Measurements from ENCODE around the gene FAM227B. TPM values are rescaled to one million over a fixed set of nuclear protein-coding genes. Genes with fewer than 3 reads are reported as not detected.
"Not testable (repeated sequence)": the region's sequence is repeated elsewhere in the genome, so short reads cannot be mapped to it uniquely, and the experiment has no call there.

FAM227B gene
- polyA plus RNA-seq, 1 donor = 8.4 TPM

DNA sequence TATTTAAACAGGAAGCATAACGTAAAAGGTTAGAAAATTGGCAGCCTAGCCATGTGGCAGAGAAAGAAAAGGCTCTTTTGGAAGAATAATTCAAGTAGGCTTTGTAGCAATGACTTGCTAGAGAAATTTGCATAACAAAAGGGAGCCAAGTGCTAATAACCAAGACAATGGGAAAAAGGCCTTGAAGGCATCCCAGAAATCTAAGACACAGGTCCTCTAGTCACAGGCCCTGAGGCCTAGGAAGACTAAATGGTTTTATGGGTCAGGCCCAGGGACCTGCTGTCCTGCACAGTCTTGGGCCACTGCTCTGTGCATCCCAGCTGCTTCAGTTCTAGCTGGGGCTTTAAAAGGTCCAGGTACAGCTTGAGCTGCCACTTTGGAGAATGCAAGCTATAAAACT lies 119.0 kb downstream of the FAM227B start:
- no peaks in the 10 kb centered on the region for H3K4me1 ChIP-seq (ENCODE audit: control insufficient read depth, insufficient read depth, low read length)

DNA sequence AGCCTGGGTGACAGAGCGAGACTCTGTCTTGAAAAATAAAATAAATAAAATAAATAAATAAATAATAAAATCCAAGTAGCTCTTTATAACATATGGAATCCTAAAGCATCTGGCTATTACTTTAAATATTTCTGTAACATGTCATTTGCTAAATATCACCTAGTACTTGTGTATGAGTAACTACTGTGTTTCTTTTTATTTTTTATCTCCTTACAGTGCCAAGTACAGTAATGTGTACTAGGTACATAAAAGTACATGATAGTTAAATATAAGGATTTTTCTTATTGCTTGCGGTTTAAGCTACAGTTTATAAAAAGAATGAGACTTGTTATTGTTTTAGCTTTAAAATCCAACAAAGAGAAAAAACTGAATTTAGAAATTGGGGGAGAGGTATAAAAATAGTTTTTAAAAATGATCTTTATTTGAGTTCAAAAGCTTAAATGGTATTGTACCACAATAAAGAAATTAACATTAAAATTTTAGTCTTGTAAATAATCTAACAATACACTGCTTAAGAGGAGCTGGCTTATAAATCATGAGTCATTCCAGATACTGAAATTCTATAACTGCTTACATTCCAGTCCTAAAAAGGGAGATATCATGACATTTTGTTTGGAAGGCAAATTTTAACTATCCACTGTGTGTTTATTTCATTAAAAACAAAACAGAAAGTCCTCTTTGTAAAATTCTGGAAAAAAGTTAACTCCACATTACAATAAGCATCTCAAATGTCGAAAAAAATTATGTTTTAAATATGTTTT lies 124.4 kb downstream of the FAM227B start:
- Histone ChIP-seq H3K4me3 (ENCODE audit: low read length) (no peak overlapping the region), H3K4me1 (ENCODE audit: control insufficient read depth, insufficient read depth, low read length) (no peaks in the 10 kb centered on the region), H3K36me3 (ENCODE audit: control insufficient read depth, insufficient read depth, low read length) (no peaks in the 10 kb centered on the region), H3K27me3 (ENCODE audit: control insufficient read depth, insufficient read depth, low read length) (no peaks in the 10 kb centered on the region), H3K27ac (ENCODE audit: low read length) (no peak overlapping the region), H3K9me3 (ENCODE audit: control insufficient read depth, low read depth, low read length) (no peaks in the 10 kb centered on the region)
- 92% methylated on average over 2 of the region's 3 CpGs for WGBS (ENCODE audit: insufficient coverage, low lambda C conversion rate)
- no peak for DNase-seq

More for the DNA sequence above, 119.0 kb downstream of the FAM227B start:
- WGBS (ENCODE audit: insufficient coverage, low lambda C conversion rate) = 57% methylated on average over 1 of the region's 1 CpG
- no peaks in the 10 kb centered on the region for H3K27me3 ChIP-seq (ENCODE audit: control insufficient read depth, insufficient read depth, low read length)
- no peak for DNase-seq
- no peaks in the 10 kb centered on the region for H3K9me3 ChIP-seq (ENCODE audit: control insufficient read depth, low read depth, low read length)
- no peak overlapping the region for H3K27ac ChIP-seq (ENCODE audit: low read length)
- H3K4me3 ChIP-seq (ENCODE audit: low read length) = no peak overlapping the region
- no peaks in the 10 kb centered on the region for H3K36me3 ChIP-seq (ENCODE audit: control insufficient read depth, insufficient read depth, low read length)

DNA sequence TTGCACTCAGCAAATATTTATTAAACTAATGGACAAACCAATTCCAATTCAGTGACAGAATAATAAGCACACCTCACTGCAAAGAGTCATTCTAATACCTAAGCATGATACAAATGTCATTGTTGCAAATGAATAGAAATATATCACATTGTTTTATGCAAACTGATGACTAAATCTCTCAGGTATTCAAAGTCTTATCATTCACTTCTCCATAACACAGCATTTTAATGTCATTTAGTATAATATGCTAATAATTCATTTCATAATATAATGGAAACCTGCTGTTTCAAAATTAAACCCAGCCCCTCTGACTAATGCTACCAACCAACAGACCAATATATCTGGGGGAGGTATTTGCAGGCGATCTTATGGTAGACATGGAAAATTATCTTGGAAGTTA lies 125.8 kb downstream of the FAM227B start:
- no peak overlapping the region for H3K4me3 ChIP-seq (ENCODE audit: low read length)
- DNase-seq = no peak
- H3K27me3 ChIP-seq (ENCODE audit: control insufficient read depth, insufficient read depth, low read length) = no peaks in the 10 kb centered on the region
- no peak overlapping the region for H3K27ac ChIP-seq (ENCODE audit: low read length)
- no CpG with 5 or more reads among the region's 1 CpG for WGBS (ENCODE audit: insufficient coverage, low lambda C conversion rate)
- H3K9me3 ChIP-seq (ENCODE audit: control insufficient read depth, low read depth, low read length) = no peaks in the 10 kb centered on the region
- no peaks in the 10 kb centered on the region for H3K4me1 ChIP-seq (ENCODE audit: control insufficient read depth, insufficient read depth, low read length)
- H3K36me3 ChIP-seq (ENCODE audit: control insufficient read depth, insufficient read depth, low read length) = no peaks in the 10 kb centered on the region

DNA sequence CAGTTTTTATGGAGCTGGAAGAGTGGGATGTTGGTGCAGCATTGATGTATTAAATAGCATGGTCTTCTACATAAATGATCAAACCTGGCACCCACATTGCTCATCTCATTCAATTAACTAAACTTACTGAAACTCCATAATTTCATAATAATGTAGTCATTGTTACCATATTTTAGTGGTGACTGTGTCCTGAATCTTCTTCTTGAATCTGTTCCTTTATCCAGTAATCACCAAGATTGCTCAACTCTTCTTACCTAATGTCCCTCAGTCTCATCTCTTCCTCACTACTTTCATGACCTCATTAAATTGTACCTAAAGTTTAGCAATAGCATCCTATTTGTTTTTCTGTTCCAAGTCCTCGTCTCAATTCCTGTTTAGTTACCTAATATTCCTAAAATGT lies 127.8 kb downstream of the FAM227B start:
- H3K4me1 ChIP-seq (ENCODE audit: control insufficient read depth, insufficient read depth, low read length) = no peaks in the 10 kb centered on the region
- no peak for DNase-seq
- H3K27ac ChIP-seq (ENCODE audit: low read length) = no peak overlapping the region
- H3K36me3 ChIP-seq (ENCODE audit: control insufficient read depth, insufficient read depth, low read length) = no peaks in the 10 kb centered on the region
- WGBS (ENCODE audit: insufficient coverage, low lambda C conversion rate) = 100% methylated on average over 1 of the region's 1 CpG
- no peak overlapping the region for H3K4me3 ChIP-seq (ENCODE audit: low read length)
- no peaks in the 10 kb centered on the region for H3K27me3 ChIP-seq (ENCODE audit: control insufficient read depth, insufficient read depth, low read length)
- no peaks in the 10 kb centered on the region for H3K9me3 ChIP-seq (ENCODE audit: control insufficient read depth, low read depth, low read length)

DNA sequence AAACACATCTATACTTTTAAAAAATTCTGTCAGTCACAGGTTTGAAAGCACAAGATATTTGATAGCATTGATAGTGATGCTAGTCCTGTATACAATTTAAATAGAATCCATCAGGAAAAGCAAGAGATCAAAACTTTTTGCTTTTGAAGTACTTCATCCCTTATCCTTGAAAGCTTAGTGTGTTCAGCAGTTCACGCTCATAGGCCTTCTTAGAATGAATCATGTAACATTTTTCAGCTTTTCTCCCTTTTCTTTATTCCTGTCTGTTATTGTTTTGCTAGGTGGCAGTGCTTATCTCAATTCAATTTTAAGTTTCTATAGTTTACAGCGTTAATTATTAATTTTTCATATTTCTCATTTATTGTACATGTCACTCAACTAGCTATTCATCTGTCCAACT lies 128.5 kb downstream of the FAM227B start:
- H3K4me1 ChIP-seq (ENCODE audit: control insufficient read depth, insufficient read depth, low read length) = no peaks in the 10 kb centered on the region
- H3K27ac ChIP-seq (ENCODE audit: low read length) = no peak overlapping the region
- DNase-seq = no peak
- no peaks in the 10 kb centered on the region for H3K36me3 ChIP-seq (ENCODE audit: control insufficient read depth, insufficient read depth, low read length)
- H3K9me3 ChIP-seq (ENCODE audit: control insufficient read depth, low read depth, low read length) = no peaks in the 10 kb centered on the region
- no peak overlapping the region for H3K4me3 ChIP-seq (ENCODE audit: low read length)
- WGBS (ENCODE audit: insufficient coverage, low lambda C conversion rate) = 94% methylated on average over 2 of the region's 2 CpGs
- no peaks in the 10 kb centered on the region for H3K27me3 ChIP-seq (ENCODE audit: control insufficient read depth, insufficient read depth, low read length)

DNA sequence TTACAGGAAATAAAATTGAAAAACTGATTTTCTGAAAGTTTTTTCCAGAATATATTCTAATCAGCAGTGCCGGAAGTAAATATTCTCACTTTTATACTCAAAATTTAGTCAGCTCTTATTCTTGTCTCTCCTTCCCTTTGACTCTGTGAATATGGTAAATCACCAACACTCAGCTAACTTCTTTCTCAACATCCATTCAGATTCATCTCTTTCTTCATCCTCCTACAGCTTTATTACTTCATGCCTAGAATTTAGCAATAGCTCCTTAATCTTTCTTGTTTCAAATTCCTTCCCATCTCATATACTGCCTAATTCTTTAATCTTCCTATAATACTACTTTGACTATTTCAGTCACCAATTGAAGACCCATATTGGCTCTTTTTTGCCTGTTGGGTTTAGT lies 129.7 kb downstream of the FAM227B start:
- H3K9me3 ChIP-seq (ENCODE audit: control insufficient read depth, low read depth, low read length) = no peaks in the 10 kb centered on the region
- no peaks in the 10 kb centered on the region for H3K27me3 ChIP-seq (ENCODE audit: control insufficient read depth, insufficient read depth, low read length)
- no peak for DNase-seq
- no peak overlapping the region for H3K27ac ChIP-seq (ENCODE audit: low read length)
- no peak overlapping the region for H3K4me3 ChIP-seq (ENCODE audit: low read length)
- H3K4me1 ChIP-seq (ENCODE audit: control insufficient read depth, insufficient read depth, low read length) = no peaks in the 10 kb centered on the region
- 40% methylated on average over 1 of the region's 1 CpG for WGBS (ENCODE audit: insufficient coverage, low lambda C conversion rate)
- no peaks in the 10 kb centered on the region for H3K36me3 ChIP-seq (ENCODE audit: control insufficient read depth, insufficient read depth, low read length)

DNA sequence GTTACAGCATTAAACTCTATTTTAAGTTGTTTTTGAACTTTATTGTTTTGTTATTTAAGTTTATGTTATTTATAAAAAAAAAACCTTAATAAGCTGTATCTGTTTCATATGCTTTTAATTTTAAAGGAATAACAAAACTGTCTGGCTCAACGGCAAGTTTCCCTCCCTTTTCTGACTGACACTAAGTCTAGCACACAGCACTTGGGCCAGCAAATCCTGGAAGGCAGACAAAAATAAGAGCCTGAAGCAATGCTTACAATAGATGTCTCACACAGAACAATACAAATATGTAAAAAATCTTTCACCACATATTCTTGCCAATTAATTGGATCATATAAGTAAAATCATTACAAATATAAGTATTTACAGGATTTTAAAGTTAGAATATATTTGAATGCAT lies 135.2 kb downstream of the FAM227B start:
- not testable (repeated sequence) for H3K4me3 ChIP-seq (ENCODE audit: low read length); H3K9me3 ChIP-seq (ENCODE audit: control insufficient read depth, low read depth, low read length); H3K4me1 ChIP-seq (ENCODE audit: control insufficient read depth, insufficient read depth, low read length); H3K36me3 ChIP-seq (ENCODE audit: control insufficient read depth, insufficient read depth, low read length); H3K27ac ChIP-seq (ENCODE audit: low read length); H3K27me3 ChIP-seq (ENCODE audit: control insufficient read depth, insufficient read depth, low read length); DNase-seq
- WGBS (ENCODE audit: insufficient coverage, low lambda C conversion rate) = no CpG with 5 or more reads among the region's 1 CpG

DNA sequence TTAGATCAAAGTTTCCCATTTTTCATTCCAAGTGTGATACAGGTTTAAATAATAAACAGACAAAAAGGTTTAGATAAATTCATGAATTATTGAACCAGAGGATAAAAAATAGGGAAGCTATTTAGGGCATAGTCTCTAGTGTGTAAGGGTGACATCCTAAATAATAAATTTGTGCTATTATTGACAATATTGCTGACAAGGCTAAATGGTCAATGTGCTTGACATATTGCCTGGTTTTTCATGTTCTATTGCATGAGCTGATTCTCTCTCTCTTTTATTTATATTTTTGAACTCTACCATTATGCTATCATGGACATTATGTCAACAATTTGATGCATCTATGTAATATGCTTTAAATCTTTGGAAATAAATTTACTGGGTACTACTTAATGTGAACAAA lies 141.6 kb downstream of the FAM227B start:
- not testable (repeated sequence) for H3K36me3 ChIP-seq (ENCODE audit: control insufficient read depth, insufficient read depth, low read length); H3K27me3 ChIP-seq (ENCODE audit: control insufficient read depth, insufficient read depth, low read length); DNase-seq; H3K4me3 ChIP-seq (ENCODE audit: low read length); H3K27ac ChIP-seq (ENCODE audit: low read length); H3K4me1 ChIP-seq (ENCODE audit: control insufficient read depth, insufficient read depth, low read length); H3K9me3 ChIP-seq (ENCODE audit: control insufficient read depth, low read depth, low read length)

DNA sequence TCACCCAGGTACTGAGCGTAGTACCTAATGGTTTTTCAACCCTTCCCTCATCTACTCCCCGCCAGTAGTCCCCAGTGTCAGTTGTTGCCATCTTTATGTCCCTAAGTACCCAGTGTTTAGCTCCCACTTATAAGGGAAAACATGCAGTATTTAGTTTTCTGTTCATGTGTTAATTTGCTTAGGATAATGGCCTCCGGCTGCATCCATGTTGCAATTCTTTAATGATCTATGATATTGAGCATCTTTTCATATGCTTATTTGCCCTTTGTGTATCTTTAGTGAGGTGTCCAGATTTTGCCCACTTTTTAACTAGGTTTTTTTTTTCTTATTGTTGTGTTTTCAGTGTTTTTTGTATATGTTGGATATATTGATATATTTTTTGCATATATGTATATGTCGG lies 142.6 kb downstream of the FAM227B start:
- not testable (repeated sequence) for H3K4me3 ChIP-seq (ENCODE audit: low read length); H3K4me1 ChIP-seq (ENCODE audit: control insufficient read depth, insufficient read depth, low read length); H3K9me3 ChIP-seq (ENCODE audit: control insufficient read depth, low read depth, low read length); H3K27me3 ChIP-seq (ENCODE audit: control insufficient read depth, insufficient read depth, low read length); DNase-seq; H3K36me3 ChIP-seq (ENCODE audit: control insufficient read depth, insufficient read depth, low read length); H3K27ac ChIP-seq (ENCODE audit: low read length)
- WGBS (ENCODE audit: insufficient coverage, low lambda C conversion rate) = no CpG with 5 or more reads among the region's 4 CpGs

DNA sequence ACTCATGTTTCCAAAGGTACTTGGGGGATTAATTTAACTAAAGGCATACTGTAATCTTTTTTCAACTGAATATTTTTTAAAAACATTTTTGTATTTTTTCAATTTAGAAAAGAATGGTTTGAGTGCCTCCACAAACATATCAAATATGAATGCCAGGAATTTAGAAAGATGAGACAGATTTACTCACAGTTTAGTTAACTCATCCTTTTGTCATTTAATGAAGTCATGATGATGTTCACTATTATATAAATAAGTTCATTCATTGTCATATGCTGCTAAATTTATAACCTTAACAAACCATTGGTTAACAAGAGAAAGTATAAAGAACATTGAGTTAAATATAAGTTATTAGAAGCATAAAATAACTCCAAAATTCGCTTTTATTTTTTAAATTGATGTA lies 147.6 kb downstream of the FAM227B start:
- no CpG with 5 or more reads among the region's 1 CpG for WGBS (ENCODE audit: insufficient coverage, low lambda C conversion rate)
- no peak for DNase-seq
- Histone ChIP-seq H3K36me3 (ENCODE audit: control insufficient read depth, insufficient read depth, low read length) (no peaks in the 10 kb centered on the region), H3K4me1 (ENCODE audit: control insufficient read depth, insufficient read depth, low read length) (no peaks in the 10 kb centered on the region), H3K4me3 (ENCODE audit: low read length) (no peak overlapping the region), H3K9me3 (ENCODE audit: control insufficient read depth, low read depth, low read length) (no peaks in the 10 kb centered on the region), H3K27ac (ENCODE audit: low read length) (no peak overlapping the region), H3K27me3 (ENCODE audit: control insufficient read depth, insufficient read depth, low read length) (no peaks in the 10 kb centered on the region)

DNA sequence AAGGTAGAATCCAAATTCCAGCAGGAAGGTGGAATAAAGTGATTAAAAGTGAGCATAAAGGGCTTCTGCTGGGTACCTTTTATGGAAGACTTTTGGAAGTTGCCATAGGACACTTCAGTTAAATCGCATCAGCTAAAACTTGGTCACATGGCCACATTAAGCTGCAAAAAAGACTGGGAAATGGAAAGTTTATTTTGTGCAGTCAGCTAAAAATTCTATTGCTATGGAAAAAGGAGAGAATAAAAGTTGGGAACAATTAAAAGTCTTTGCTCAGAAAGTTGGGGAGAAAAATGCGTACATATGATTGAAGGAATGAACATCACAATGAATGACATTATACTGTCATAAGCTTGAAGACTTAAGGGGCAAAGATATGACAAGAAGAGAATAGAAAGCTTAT lies 148.3 kb downstream of the FAM227B start:
- Histone ChIP-seq H3K27me3 (ENCODE audit: control insufficient read depth, insufficient read depth, low read length) (no peaks in the 10 kb centered on the region), H3K4me1 (ENCODE audit: control insufficient read depth, insufficient read depth, low read length) (no peaks in the 10 kb centered on the region), H3K4me3 (ENCODE audit: low read length) (no peak overlapping the region), H3K36me3 (ENCODE audit: control insufficient read depth, insufficient read depth, low read length) (no peaks in the 10 kb centered on the region), H3K27ac (ENCODE audit: low read length) (no peak overlapping the region), H3K9me3 (ENCODE audit: control insufficient read depth, low read depth, low read length) (no peaks in the 10 kb centered on the region)
- 100% methylated on average over 1 of the region's 2 CpGs for WGBS (ENCODE audit: insufficient coverage, low lambda C conversion rate)
- DNase-seq = no peak

Measured in large intestine (tissue), 3 donors.